ENCODE measurements around the gene SF3B3.

GRCh38 chr16:70494777-70495176 is 28.8 kb upstream of the SF3B3 start:
- TF ChIP-seq EZH2 (IDR thresholded peaks at IDR 0.05; ENCODE audit: low read length, unreplicated experiment) (no peak), CTCF (conservative IDR thresholded peaks at IDR 0.05; ENCODE audit: low read depth, low read length) (no peak)

Data from PC-3 (cell line).